Dermis lymphatic vessel endothelial cell (primary cell): Measurements from ENCODE around the gene TMEM167A. TPM values are rescaled to one million over a fixed set of nuclear protein-coding genes. Genes with fewer than 3 reads are reported as not detected.

Experiments used
- total RNA-seq: library from RNA; depleted of rRNA; stranded (reverse); fragments of >200 nt; gene quantifications from 2 replicates; pipeline ENCODE4 v1.2.1, GENCODE V29; 2014

TMEM167A gene, protein sequence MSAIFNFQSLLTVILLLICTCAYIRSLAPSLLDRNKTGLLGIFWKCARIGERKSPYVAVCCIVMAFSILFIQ
- total RNA-seq: 48.9 and 49.4 TPM in 2 replicates

GRCh38 chr5:83076742-83077661 lies at the start of gene TMEM167A, which contains the start of gene XRCC4:
Gene TMEM167A (minus strand): TSS chr5:83077394. CDS start chr5:83077323, 71 bp downstream.
Gene XRCC4 (plus strand): TSS chr5:83077547. CDS start chr5:83104920, 27,373 bp downstream.

Other genes starting within 250 kb of the TMEM167A start
- 4.2 and 4.8 TPM in 2 replicates for gene XRCC4, start 153 bp upstream of the TMEM167A start, total RNA-seq